ENCODE results near the gene XYLT1.
"Not testable (repeated sequence)": the region's sequence is repeated elsewhere in the genome, so short reads cannot be mapped to it uniquely, and the experiment has no call there.

Gene XYLT1

GRCh38 chr16:17340804-17341203 is 130.0 kb downstream of the XYLT1 start:
- Histone ChIP-seq H3K36me3 (ENCODE audit: insufficient read depth, low read length) (no peaks in the 10 kb centered on the region), H3K9ac (ENCODE audit: insufficient read length) (no peak overlapping the region), H3K4me3 (no peak overlapping the region), H3K27ac (no peak overlapping the region), H3K9me3 (ENCODE audit: low read depth, low read length) (no peaks in the 10 kb centered on the region)
- TF ChIP-seq EZH2 (IDR thresholded peaks at IDR 0.05), result no peak
- no peak for DNase-seq (ENCODE audit: low read depth, low spot score)

GRCh38 chr16:17339764-17340541 is 130.8 kb downstream of the XYLT1 start:
- Histone ChIP-seq H3K9me3 (ENCODE audit: low read depth, low read length) (no peaks in the 10 kb centered on the region), H3K4me3 (no peak overlapping the region), H3K27ac (no peak overlapping the region), H3K36me3 (ENCODE audit: insufficient read depth, low read length) (no peaks in the 10 kb centered on the region), H3K9ac (ENCODE audit: insufficient read length) (no peak overlapping the region)
- TF ChIP-seq FOXP2 (optimal IDR thresholded peaks at IDR 0.05; ENCODE audit: control extremely low read depth, extremely low read length, insufficient read depth) (no peak), POLR2AphosphoS5 (IDR thresholded peaks at IDR 0.05; ENCODE audit: borderline replicate concordance, low read depth, low read length) (no peak), EZH2 (IDR thresholded peaks at IDR 0.05) (no peak)
- DNase-seq (ENCODE audit: low read depth, low spot score), result no peak

- no peak overlapping the region for H3K9ac ChIP-seq (ENCODE audit: insufficient read length)
- H3K27ac ChIP-seq, result no peak overlapping the region
- TF ChIP-seq EZH2 (IDR thresholded peaks at IDR 0.05), result no peak
- TF ChIP-seq FOXP2 (optimal IDR thresholded peaks at IDR 0.05; ENCODE audit: control extremely low read depth, extremely low read length, insufficient read depth), result no peak
- TF ChIP-seq POLR2AphosphoS5 (IDR thresholded peaks at IDR 0.05; ENCODE audit: borderline replicate concordance, low read depth, low read length), result no peak
- no peaks in the 10 kb centered on the region for H3K36me3 ChIP-seq (ENCODE audit: insufficient read depth, low read length)
- no peaks in the 10 kb centered on the region for H3K9me3 ChIP-seq (ENCODE audit: low read depth, low read length)
- no peak overlapping the region for H3K4me3 ChIP-seq
- no peak for DNase-seq (ENCODE audit: low read depth, low spot score)
Observed at GRCh38 chr16:17338244-17338643, 132.5 kb downstream of the XYLT1 start.

DNA sequence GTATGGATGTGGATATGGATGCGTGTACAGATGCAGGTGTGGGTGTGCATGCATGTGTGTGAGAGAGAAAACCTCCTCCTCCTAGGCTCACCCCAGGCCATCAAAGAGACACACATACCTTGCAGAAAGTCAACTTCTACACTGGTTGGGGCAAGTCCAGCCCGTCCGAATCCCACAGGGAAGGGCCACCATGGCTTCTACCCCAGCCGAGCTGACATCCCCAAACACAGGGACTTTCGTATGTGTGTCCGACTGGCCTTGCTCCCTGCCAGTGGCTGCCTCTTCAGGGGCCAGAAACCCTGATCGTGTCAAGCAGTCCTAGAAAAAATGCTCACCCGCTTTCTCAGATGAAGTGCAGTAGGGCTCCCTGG is 134.2 kb downstream of the XYLT1 start:
- Histone ChIP-seq H3K4me3 (no peak overlapping the region), H3K36me3 (ENCODE audit: insufficient read depth, low read length) (no peaks in the 10 kb centered on the region), H3K9me3 (ENCODE audit: low read depth, low read length) (no peaks in the 10 kb centered on the region), H3K9ac (ENCODE audit: insufficient read length) (no peak overlapping the region), H3K27ac (no peak overlapping the region)
- no peak for DNase-seq (ENCODE audit: low read depth, low spot score)
- TF ChIP-seq EZH2 (IDR thresholded peaks at IDR 0.05) (no peak), FOXP2 (optimal IDR thresholded peaks at IDR 0.05; ENCODE audit: control extremely low read depth, extremely low read length, insufficient read depth) (no peak), POLR2AphosphoS5 (IDR thresholded peaks at IDR 0.05; ENCODE audit: borderline replicate concordance, low read depth, low read length) (no peak)

GRCh38 chr16:17335826-17336529 is 134.8 kb downstream of the XYLT1 start:
- H3K9ac ChIP-seq (ENCODE audit: insufficient read length), result no peak overlapping the region

DNA sequence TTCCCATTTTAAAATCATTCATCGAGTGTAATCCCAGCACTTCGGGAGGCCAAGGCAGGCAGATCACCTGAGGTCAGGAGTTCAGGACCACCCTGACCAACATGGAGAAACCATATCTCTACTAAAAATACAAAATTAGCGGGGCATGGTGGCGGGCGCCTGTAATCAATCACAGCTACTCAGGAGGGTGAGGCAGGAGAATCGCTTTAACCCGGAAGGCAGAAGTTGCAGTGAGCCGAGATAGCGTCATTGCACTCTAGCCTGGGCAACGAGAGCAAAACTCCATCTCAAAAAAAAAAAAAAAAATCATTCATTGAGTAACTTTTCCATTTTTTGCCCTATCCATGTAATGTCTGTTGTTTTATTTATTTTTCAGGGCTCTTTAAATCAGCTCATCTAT is 135.4 kb downstream of the XYLT1 start:
- not testable (repeated sequence) for DNase-seq (ENCODE audit: low read depth, low spot score); H3K4me3 ChIP-seq; H3K9me3 ChIP-seq (ENCODE audit: low read depth, low read length); H3K9ac ChIP-seq (ENCODE audit: insufficient read length); H3K36me3 ChIP-seq (ENCODE audit: insufficient read depth, low read length); H3K27ac ChIP-seq

More at GRCh38 chr16:17335826-17336529, 134.8 kb downstream of the XYLT1 start:
- no peaks in the 10 kb centered on the region for H3K36me3 ChIP-seq (ENCODE audit: insufficient read depth, low read length)
- no peaks in the 10 kb centered on the region for H3K9me3 ChIP-seq (ENCODE audit: low read depth, low read length)
- no peak for DNase-seq (ENCODE audit: low read depth, low spot score)
- H3K27ac ChIP-seq, result no peak overlapping the region
- H3K4me3 ChIP-seq, result no peak overlapping the region
- TF ChIP-seq POLR2AphosphoS5 (IDR thresholded peaks at IDR 0.05; ENCODE audit: borderline replicate concordance, low read depth, low read length) (no peak), EZH2 (IDR thresholded peaks at IDR 0.05) (no peak), FOXP2 (optimal IDR thresholded peaks at IDR 0.05; ENCODE audit: control extremely low read depth, extremely low read length, insufficient read depth) (no peak)

DNA sequence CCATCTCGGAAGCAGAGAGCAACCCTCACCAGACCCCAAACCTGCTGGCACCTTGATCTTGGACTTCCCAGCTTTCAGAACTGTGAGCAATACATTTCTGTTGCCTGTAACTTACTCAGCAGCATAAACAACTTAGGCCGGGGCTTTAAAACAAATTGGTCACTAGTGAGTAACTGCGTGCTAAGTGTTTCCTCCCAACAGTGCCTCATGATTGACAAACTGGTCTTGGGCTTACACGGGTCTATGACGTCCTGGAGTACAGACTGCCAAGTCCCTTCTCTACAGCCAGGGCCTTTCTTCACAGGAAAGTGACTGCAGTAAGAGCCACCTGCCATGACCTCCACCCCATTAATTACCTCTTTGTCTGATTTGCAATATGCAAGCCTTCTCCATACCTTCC is 136.7 kb downstream of the XYLT1 start:
- TF ChIP-seq POLR2AphosphoS5 (IDR thresholded peaks at IDR 0.05; ENCODE audit: borderline replicate concordance, low read depth, low read length) (no peak), EZH2 (IDR thresholded peaks at IDR 0.05) (no peak), FOXP2 (optimal IDR thresholded peaks at IDR 0.05; ENCODE audit: control extremely low read depth, extremely low read length, insufficient read depth) (no peak)
- Histone ChIP-seq H3K36me3 (ENCODE audit: insufficient read depth, low read length) (no peaks in the 10 kb centered on the region), H3K4me3 (no peak overlapping the region), H3K9me3 (ENCODE audit: low read depth, low read length) (no peaks in the 10 kb centered on the region), H3K27ac (no peak overlapping the region), H3K9ac (ENCODE audit: insufficient read length) (no peak overlapping the region)
- DNase-seq (ENCODE audit: low read depth, low spot score), result no peak

DNA sequence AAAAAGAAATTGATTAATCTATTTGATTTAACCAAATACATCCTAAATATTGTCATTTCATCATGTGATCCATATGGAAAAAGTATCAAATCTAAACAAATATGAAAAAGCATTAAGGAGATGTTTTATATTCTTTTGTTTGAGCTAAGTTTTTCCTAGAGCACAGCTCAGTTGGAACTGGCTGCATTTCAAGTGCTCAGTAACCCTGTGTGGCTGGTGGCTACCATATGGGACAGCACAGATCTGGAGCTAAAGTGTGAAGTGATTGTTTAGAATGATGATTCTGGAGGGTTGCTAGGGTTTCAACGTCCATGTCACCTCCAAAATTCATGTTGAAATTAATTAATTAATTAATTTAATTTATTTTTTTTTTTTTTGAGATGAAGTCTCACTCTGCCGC is 137.5 kb downstream of the XYLT1 start:
- no peak overlapping the region for H3K9ac ChIP-seq (ENCODE audit: insufficient read length)
- H3K36me3 ChIP-seq (ENCODE audit: insufficient read depth, low read length), result no peaks in the 10 kb centered on the region
- TF ChIP-seq EZH2 (IDR thresholded peaks at IDR 0.05), result no peak
- TF ChIP-seq POLR2AphosphoS5 (IDR thresholded peaks at IDR 0.05; ENCODE audit: borderline replicate concordance, low read depth, low read length), result no peak
- no peak for TF ChIP-seq FOXP2 (optimal IDR thresholded peaks at IDR 0.05; ENCODE audit: control extremely low read depth, extremely low read length, insufficient read depth)
- no peak overlapping the region for H3K27ac ChIP-seq
- H3K4me3 ChIP-seq, result no peak overlapping the region
- no peaks in the 10 kb centered on the region for H3K9me3 ChIP-seq (ENCODE audit: low read depth, low read length)
- DNase-seq (ENCODE audit: low read depth, low spot score), result no peak

DNA sequence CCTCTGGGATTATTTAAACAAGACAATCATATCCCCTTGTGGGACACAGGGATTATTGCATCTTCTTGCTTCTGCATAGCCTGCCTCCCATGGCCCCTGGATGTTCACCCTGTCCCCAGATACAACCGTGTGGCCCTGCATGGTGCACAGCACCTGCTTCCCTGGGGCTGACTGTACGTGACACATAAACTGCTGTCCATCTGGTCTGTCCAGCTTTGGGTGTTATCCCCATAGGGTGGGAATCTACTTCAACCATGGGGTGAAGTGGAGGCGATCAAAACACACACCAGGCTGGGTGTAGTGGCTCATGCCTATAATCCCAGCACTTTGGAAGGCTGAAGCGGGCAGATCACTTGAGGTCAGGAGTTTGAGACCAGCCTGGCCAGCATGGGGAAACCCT is 138.8 kb downstream of the XYLT1 start:
- H3K9ac ChIP-seq (ENCODE audit: insufficient read length), result no peak overlapping the region
- no peak overlapping the region for H3K4me3 ChIP-seq
- H3K27ac ChIP-seq, result no peak overlapping the region
- no peaks in the 10 kb centered on the region for H3K36me3 ChIP-seq (ENCODE audit: insufficient read depth, low read length)
- DNase-seq (ENCODE audit: low read depth, low spot score), result no peak
- H3K9me3 ChIP-seq (ENCODE audit: low read depth, low read length), result no peaks in the 10 kb centered on the region
- TF ChIP-seq FOXP2 (optimal IDR thresholded peaks at IDR 0.05; ENCODE audit: control extremely low read depth, extremely low read length, insufficient read depth) (no peak), POLR2AphosphoS5 (IDR thresholded peaks at IDR 0.05; ENCODE audit: borderline replicate concordance, low read depth, low read length) (no peak), EZH2 (IDR thresholded peaks at IDR 0.05) (no peak)

Measured in SK-N-MC (cell line).